B cell (primary cell): ENCODE data around the gene FYN.

ENCODE experiments used
- EZH2 ChIP-seq: IDR thresholded peaks from 2 replicates; pipeline ENCODE4 v1.6.1; 2012; ENCODE audit warnings: borderline replicate concordance, low read depth, mild to moderate bottlenecking, moderate library complexity, low read length; ENCODE audit not compliant: insufficient read depth, poor library complexity, severe bottlenecking
- TF ChIP-seq, protein P1 (sequence below): fragments of 200-600 bp; IDR thresholded peaks from one replicate; pipeline ENCODE4 v1.8.0; 2022; ENCODE audit warnings: antibody characterized with exemption, mild to moderate bottlenecking

DNA sequence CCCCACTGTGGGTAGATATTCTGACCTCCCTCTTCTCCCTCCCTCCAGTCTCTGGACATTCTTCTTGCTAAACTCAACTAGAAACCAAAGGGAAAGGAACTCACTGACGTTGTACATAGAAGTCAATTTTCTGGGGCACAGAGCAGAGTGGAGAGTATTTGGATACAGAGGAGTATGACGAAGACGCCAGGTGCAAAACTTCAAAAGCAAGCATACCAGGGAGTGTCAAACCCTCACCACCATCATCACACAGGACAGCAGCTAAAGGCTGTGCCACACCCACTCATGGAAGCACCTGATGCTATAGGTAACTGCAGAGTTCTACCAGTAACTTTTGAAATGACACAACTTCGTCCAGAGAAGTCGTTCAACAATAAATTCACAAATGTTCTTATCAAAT, 64.8 kb downstream of the FYN start:
- TF ChIP-seq, protein P1, sequence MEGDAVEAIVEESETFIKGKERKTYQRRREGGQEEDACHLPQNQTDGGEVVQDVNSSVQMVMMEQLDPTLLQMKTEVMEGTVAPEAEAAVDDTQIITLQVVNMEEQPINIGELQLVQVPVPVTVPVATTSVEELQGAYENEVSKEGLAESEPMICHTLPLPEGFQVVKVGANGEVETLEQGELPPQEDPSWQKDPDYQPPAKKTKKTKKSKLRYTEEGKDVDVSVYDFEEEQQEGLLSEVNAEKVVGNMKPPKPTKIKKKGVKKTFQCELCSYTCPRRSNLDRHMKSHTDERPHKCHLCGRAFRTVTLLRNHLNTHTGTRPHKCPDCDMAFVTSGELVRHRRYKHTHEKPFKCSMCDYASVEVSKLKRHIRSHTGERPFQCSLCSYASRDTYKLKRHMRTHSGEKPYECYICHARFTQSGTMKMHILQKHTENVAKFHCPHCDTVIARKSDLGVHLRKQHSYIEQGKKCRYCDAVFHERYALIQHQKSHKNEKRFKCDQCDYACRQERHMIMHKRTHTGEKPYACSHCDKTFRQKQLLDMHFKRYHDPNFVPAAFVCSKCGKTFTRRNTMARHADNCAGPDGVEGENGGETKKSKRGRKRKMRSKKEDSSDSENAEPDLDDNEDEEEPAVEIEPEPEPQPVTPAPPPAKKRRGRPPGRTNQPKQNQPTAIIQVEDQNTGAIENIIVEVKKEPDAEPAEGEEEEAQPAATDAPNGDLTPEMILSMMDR = no peak
- TF ChIP-seq EZH2 = no peak
